Esophagus muscularis mucosa (tissue), 3 donors: ENCODE measurements around the gene HIGD1A.

Experiments
- CTCF ChIP-seq, 3 experiments: fragments of 200-600 bp in 2 of 3; fragments of 450-650 bp in 1 of 3; sonication (generic) in 2 of 3; IDR thresholded peaks; one replicate each; pipeline ENCODE4 v1.5.1; 2017 to 2019; ENCODE audit warnings: antibody characterized with exemption in 3 of 3, mild to moderate bottlenecking in 2 of 3, moderate library complexity in 1 of 3
- POLR2A ChIP-seq: fragments of 450-650 bp; IDR thresholded peaks from one replicate; pipeline ENCODE4 v1.6.1; 2017; ENCODE audit warnings: antibody characterized with exemption, moderate library complexity, mild to moderate bottlenecking, low read depth
- POLR2AphosphoS5 ChIP-seq, 2 donors: sonication (generic); formaldehyde crosslinking; IDR thresholded peaks; one replicate each; pipeline ENCODE4 v1.6.1; 2017; ENCODE audit warnings: antibody characterized with exemption in 2 of 2

GRCh38 chr3:42827654-42828053 lies 23.4 kb upstream of the HIGD1A start:
- no peak for TF ChIP-seq CTCF (IDR thresholded peaks at IDR 0.05)
- no peak for TF ChIP-seq POLR2A
- TF ChIP-seq POLR2AphosphoS5 (IDR thresholded peaks at IDR 0.05), result no peak
